Astrocyte (in vitro differentiated cells and primary cell): ENCODE measurements around the gene RBM14. TPM values are rescaled to one million over a fixed set of nuclear protein-coding genes. Genes with fewer than 3 reads are reported as not detected.

Source experiments
- DNase-seq: peaks from one replicate; pipeline ENCODE4 v3.0.0-alpha.2; 2010; ENCODE audit warnings: low read depth
- FAIRE-seq: peaks from 2 replicates; lab custom pipeline; 2011; peaks lifted over from hg19 to GRCh38; lab: Jason Lieb, UNC
- H2AFZ ChIP-seq: 2 replicates; pipeline ENCODE4 v1.6.0; 2012; ENCODE audit warnings: low read depth, low read length, inconsistent platforms
- H3K27ac ChIP-seq: 2 replicates; pipeline ENCODE4 v1.5.1; 2011; ENCODE audit warnings: low read depth, low read length, inconsistent platforms
- H3K27me3 ChIP-seq: 2 replicates; pipeline ENCODE4 v1.6.0; 2011; ENCODE audit warnings: low read length, inconsistent platforms; ENCODE audit not compliant: insufficient read depth
- H3K36me3 ChIP-seq: 2 replicates; pipeline ENCODE4 v1.5.1; 2011; ENCODE audit warnings: low read length, inconsistent platforms; ENCODE audit not compliant: insufficient read depth
- H3K4me1 ChIP-seq: 2 replicates; pipeline ENCODE4 v1.5.1; 2011; ENCODE audit warnings: low read length, inconsistent platforms; ENCODE audit not compliant: insufficient read depth
- H3K4me2 ChIP-seq: 2 replicates; pipeline ENCODE4 v1.6.0; 2012; ENCODE audit warnings: low read length, inconsistent platforms
- H3K4me3 ChIP-seq: 2 replicates; pipeline ENCODE4 v1.5.1; 2011; ENCODE audit warnings: low read depth, mild to moderate bottlenecking, low read length, inconsistent platforms; ENCODE audit not compliant: insufficient read depth
- H3K79me2 ChIP-seq: 2 replicates; pipeline ENCODE4 v1.6.0; 2012; ENCODE audit warnings: mild to moderate bottlenecking, low read length, inconsistent platforms; ENCODE audit not compliant: insufficient read depth
- H3K9ac ChIP-seq: 2 replicates; pipeline ENCODE4 v1.6.0; 2012; ENCODE audit warnings: mild to moderate bottlenecking, low read length, inconsistent platforms
- H3K9me3 ChIP-seq: 2 replicates; pipeline ENCODE4 v1.5.1; 2012; ENCODE audit warnings: low read depth, mild to moderate bottlenecking, low read length, inconsistent platforms; ENCODE audit not compliant: insufficient read depth
- H4K20me1 ChIP-seq: 2 replicates; pipeline ENCODE4 v1.6.0; 2012; ENCODE audit warnings: low read length, inconsistent platforms; ENCODE audit not compliant: insufficient read depth
- H3K27ac Mint-ChIP-seq: one replicate; pipeline ENCODE4 v1.8.0; 2021; ENCODE audit warnings: mild to moderate bottlenecking, mixed read lengths; ENCODE audit not compliant: unreplicated experiment
- H3K27me3 Mint-ChIP-seq: one replicate; pipeline ENCODE4 v1.8.0; 2021; ENCODE audit warnings: low read depth, mixed read lengths; ENCODE audit not compliant: unreplicated experiment
- H3K36me3 Mint-ChIP-seq: one replicate; pipeline ENCODE4 v1.8.0; 2021; ENCODE audit warnings: low read depth, mixed read lengths; ENCODE audit not compliant: unreplicated experiment
- H3K4me1 Mint-ChIP-seq: one replicate; pipeline ENCODE4 v1.8.0; 2021; ENCODE audit warnings: low read depth, mixed read lengths; ENCODE audit not compliant: unreplicated experiment
- H3K4me3 Mint-ChIP-seq: one replicate; pipeline ENCODE4 v1.8.0; 2021; ENCODE audit warnings: mild to moderate bottlenecking, moderate library complexity, mixed read lengths; ENCODE audit not compliant: unreplicated experiment
- H3K9me3 Mint-ChIP-seq: one replicate; pipeline ENCODE4 v1.8.0; 2021; ENCODE audit warnings: mild to moderate bottlenecking, mixed read lengths; ENCODE audit not compliant: unreplicated experiment
- EZH2 ChIP-seq: IDR thresholded peaks from 2 replicates; pipeline ENCODE4 v1.6.1; 2012; ENCODE audit warnings: mild to moderate bottlenecking, low read length, inconsistent platforms; ENCODE audit not compliant: insufficient read depth
- total RNA-seq: library from RNA; stranded (reverse); gene quantifications from 2 replicates; pipeline ENCODE4 v1.2.1, GENCODE V29; 2021
- TF ChIP-seq, protein P1 (sequence below): IDR thresholded peaks from 2 replicates; pipeline ENCODE4 v1.5.1; 2011; ENCODE audit warnings: low read depth, mild to moderate bottlenecking, inconsistent platforms, low read length, moderate library complexity; ENCODE audit not compliant: insufficient read depth

RBM14 gene
- total RNA-seq, 1 donor from 2014 or later: 59.7 TPM

GRCh38 chr11:66632952-66633351, 16.5 kb downstream of the RBM14 start:
- no peak for DNase-seq
- Histone ChIP-seq H3K9ac (no peak overlapping the region), H3K27me3 (no peaks in the 10 kb centered on the region), H3K27ac (no peak overlapping the region), H3K79me2 (peaks cover 99% of the 10 kb centered on the region), H3K4me1 (peaks cover 7% of the 10 kb centered on the region), H4K20me1 (peaks cover 80% of the 10 kb centered on the region), H2AFZ (no peak overlapping the region), H3K4me2 (no peak overlapping the region), H3K36me3 (peaks cover 25% of the 10 kb centered on the region), H3K9me3 (no peaks in the 10 kb centered on the region), H3K4me3 (no peak overlapping the region)
- no peaks in the 10 kb centered on the region for H3K9me3 Mint-ChIP-seq
- H3K27me3 Mint-ChIP-seq: no peaks in the 10 kb centered on the region
- H3K27ac Mint-ChIP-seq: no peak overlapping the region
- H3K36me3 Mint-ChIP-seq: peaks cover 26% of the 10 kb centered on the region
- no peak for FAIRE-seq
- TF ChIP-seq, protein P1, sequence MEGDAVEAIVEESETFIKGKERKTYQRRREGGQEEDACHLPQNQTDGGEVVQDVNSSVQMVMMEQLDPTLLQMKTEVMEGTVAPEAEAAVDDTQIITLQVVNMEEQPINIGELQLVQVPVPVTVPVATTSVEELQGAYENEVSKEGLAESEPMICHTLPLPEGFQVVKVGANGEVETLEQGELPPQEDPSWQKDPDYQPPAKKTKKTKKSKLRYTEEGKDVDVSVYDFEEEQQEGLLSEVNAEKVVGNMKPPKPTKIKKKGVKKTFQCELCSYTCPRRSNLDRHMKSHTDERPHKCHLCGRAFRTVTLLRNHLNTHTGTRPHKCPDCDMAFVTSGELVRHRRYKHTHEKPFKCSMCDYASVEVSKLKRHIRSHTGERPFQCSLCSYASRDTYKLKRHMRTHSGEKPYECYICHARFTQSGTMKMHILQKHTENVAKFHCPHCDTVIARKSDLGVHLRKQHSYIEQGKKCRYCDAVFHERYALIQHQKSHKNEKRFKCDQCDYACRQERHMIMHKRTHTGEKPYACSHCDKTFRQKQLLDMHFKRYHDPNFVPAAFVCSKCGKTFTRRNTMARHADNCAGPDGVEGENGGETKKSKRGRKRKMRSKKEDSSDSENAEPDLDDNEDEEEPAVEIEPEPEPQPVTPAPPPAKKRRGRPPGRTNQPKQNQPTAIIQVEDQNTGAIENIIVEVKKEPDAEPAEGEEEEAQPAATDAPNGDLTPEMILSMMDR: no peak
- TF ChIP-seq EZH2: no peak
- H3K4me1 Mint-ChIP-seq: peaks cover 2% of the 10 kb centered on the region
- H3K4me3 Mint-ChIP-seq: no peak overlapping the region

- Histone ChIP-seq H3K4me1 (peaks cover 26% of the 10 kb centered on the region), H3K27me3 (no peaks in the 10 kb centered on the region), H3K9ac (no peak overlapping the region), H3K4me2 (no peak overlapping the region), H3K9me3 (no peaks in the 10 kb centered on the region), H3K36me3 (peaks cover 25% of the 10 kb centered on the region), H3K79me2 (peaks cover 95% of the 10 kb centered on the region), H3K27ac (no peak overlapping the region), H4K20me1 (peaks cover 79% of the 10 kb centered on the region), H3K4me3 (no peak overlapping the region), H2AFZ (no peak overlapping the region)
- Mint-ChIP-seq H3K4me3 (no peak overlapping the region), H3K27me3 (no peaks in the 10 kb centered on the region), H3K4me1 (peaks cover 10% of the 10 kb centered on the region), H3K36me3 (peaks cover 21% of the 10 kb centered on the region), H3K27ac (peak overlapping the region; percentile 24), H3K9me3 (no peaks in the 10 kb centered on the region)
- DNase-seq (no peak), FAIRE-seq (no peak)
- TF ChIP-seq, protein P1: no peak
- TF ChIP-seq EZH2: no peak
Observed at GRCh38 chr11:66636411-66636810, 20.0 kb downstream of the RBM14 start.

DNA sequence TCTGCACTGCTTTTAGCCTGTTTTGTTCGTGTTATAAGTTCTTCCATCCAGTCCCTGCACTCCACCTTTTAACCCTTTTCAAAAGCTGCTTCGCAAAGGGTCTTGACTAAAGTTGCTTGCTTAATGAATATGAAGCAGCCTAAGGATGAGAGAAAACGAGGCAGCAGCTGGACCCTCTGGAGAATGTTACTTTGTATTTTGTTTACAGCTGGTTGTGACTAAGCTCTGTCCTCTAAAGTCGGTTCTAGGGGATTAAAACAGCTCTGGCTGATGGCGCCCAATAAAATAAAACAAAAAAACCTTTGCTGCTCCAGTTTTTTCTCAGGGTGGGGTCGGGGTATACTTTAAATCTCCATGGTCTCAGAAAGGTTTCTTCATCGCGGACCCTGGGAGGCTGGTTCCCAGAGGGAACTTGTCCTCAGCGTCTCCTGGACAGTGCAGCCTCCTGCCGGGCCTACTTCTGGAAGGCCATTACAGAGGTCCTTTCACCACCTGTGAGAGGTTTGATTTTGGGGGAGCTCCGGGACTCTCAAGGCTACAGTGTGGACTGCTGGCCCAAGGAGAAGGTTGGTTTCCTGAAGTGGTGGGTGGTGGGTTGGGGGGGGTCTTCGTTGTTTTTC, 21.2 kb downstream of the RBM14 start:
- Histone ChIP-seq H3K27ac (peak overlapping the region; percentile 48), H3K9ac (peak overlapping the region; percentile 63), H3K9me3 (no peaks in the 10 kb centered on the region), H3K4me1 (peaks cover 37% of the 10 kb centered on the region), H3K4me3 (peak overlapping the region; percentile 43), H2AFZ (peak overlapping the region; percentile 44), H4K20me1 (peaks cover 79% of the 10 kb centered on the region), H3K36me3 (peaks cover 25% of the 10 kb centered on the region), H3K27me3 (no peaks in the 10 kb centered on the region), H3K79me2 (peaks cover 95% of the 10 kb centered on the region), H3K4me2 (peak overlapping the region; percentile 84)
- Mint-ChIP-seq H3K9me3 (no peaks in the 10 kb centered on the region), H3K27ac (peak overlapping the region; percentile 80), H3K27me3 (no peaks in the 10 kb centered on the region), H3K4me3 (peak overlapping the region; percentile 99), H3K36me3 (peaks cover 18% of the 10 kb centered on the region), H3K4me1 (peaks cover 21% of the 10 kb centered on the region)
- FAIRE-seq: no peak
- DNase-seq: no peak
- TF ChIP-seq, protein P1: no peak
- no peak for TF ChIP-seq EZH2
